Upper lobe of right lung (tissue), 1 donor: ENCODE data around the gene MARCHF11. TPM values are rescaled to one million over a fixed set of nuclear protein-coding genes. Genes with fewer than 3 reads are reported as not detected.

Experiments used
- ATAC-seq: fragments of 200-7000 bp; cut with Tn5 transposase; one replicate; pipeline ENCODE4 v1.9.1; 2020; ENCODE audit warnings: mild to moderate bottlenecking, moderate library complexity
- DNase-seq: peaks from one replicate; pipeline ENCODE4 v3.0.0-alpha.2; 2020
- H3K27ac ChIP-seq: fragments of 200-600 bp; one replicate; pipeline ENCODE4 v1.8.0; 2022
- H3K27me3 ChIP-seq: fragments of 200-600 bp; one replicate; pipeline ENCODE4 v1.8.0; 2022; ENCODE audit warnings: mild to moderate bottlenecking
- H3K36me3 ChIP-seq: fragments of 200-600 bp; one replicate; pipeline ENCODE4 v1.8.0; 2022
- H3K4me1 ChIP-seq: fragments of 200-600 bp; one replicate; pipeline ENCODE4 v1.8.0; 2022
- H3K4me3 ChIP-seq: fragments of 200-600 bp; one replicate; pipeline ENCODE4 v1.8.0; 2022; ENCODE audit warnings: mild to moderate bottlenecking
- H3K9me3 ChIP-seq: fragments of 200-600 bp; one replicate; pipeline ENCODE4 v1.8.0; 2022
- CTCF ChIP-seq: fragments of 200-600 bp; IDR thresholded peaks from one replicate; pipeline ENCODE4 v1.8.0; 2022; ENCODE audit warnings: antibody characterized with exemption
- intact Hi-C: fragments of 100-400 bp; cut with DNase I; formaldehyde crosslinking; loops from one replicate; pipeline ENCODE4 v1.11.0; 2022
- total RNA-seq: library from RNA; stranded (reverse); fragmentation: NEBNext Ultra II Directional; extraction: Animal tissue kit (Norgen Biotek cat#: 25700); gene quantifications from one replicate; pipeline ENCODE4 v1.2.1, GENCODE V29; 2021
- donor health status: DM: no; HTN: yes; CAD: no; lungs with severe emphysema.

The MARCHF11 gene
- total RNA-seq, 1 donor from 2014 or later = not detected

DNA sequence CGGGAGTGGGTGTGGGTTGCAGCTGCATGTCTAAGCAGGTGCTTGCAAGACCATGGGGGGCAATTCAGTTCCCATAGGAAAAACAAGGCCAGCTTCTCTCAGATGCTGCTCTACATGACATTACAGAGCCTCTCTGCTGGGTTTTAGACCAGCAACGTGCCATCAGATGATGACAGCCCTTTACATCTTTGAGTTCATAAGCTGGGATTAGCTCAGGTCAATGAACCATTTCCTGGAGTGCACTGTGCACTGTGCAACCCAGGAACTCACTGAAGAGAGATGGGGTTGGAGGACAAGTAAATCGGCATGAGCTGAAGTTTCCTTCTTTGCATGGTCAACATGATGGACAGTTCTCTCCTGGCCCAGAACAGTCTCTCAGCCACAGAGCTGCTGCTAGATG is 160.6 kb downstream of the MARCHF11 start:
- DNase-seq = no peak
- intact Hi-C loops = no loop called here
- Histone ChIP-seq H3K36me3 (no peaks in the 10 kb centered on the region), H3K4me1 (no peaks in the 10 kb centered on the region), H3K4me3 (no peak overlapping the region), H3K9me3 (no peaks in the 10 kb centered on the region), H3K27me3 (no peaks in the 10 kb centered on the region), H3K27ac (no peak overlapping the region)
- no peak for ATAC-seq
- no peak for TF ChIP-seq CTCF

- DNase-seq (no peak), ATAC-seq (no peak)
- no peak overlapping the region for H3K4me3 ChIP-seq
- H3K27ac ChIP-seq = no peak overlapping the region
- H3K9me3 ChIP-seq = no peaks in the 10 kb centered on the region
- H3K4me1 ChIP-seq = no peaks in the 10 kb centered on the region
- intact Hi-C loops = no loop called here
- no peaks in the 10 kb centered on the region for H3K36me3 ChIP-seq
- TF ChIP-seq CTCF = no peak
- H3K27me3 ChIP-seq = no peaks in the 10 kb centered on the region
Measured at GRCh38 chr5:16017720-16018119, 161.9 kb downstream of the MARCHF11 start.
